Medulla oblongata (tissue), 1 donor: ENCODE results near the gene CCP110.
A peak's percentile ranks its signal among the peaks of the same experiment; 100 is the strongest.
"Not testable (repeated sequence)": the region's sequence is repeated elsewhere in the genome, so short reads cannot be mapped to it uniquely, and the experiment has no call there.

Source experiments
- DNase-seq: peaks from one replicate; pipeline ENCODE4 v3.0.0-alpha.2; 2015; ENCODE audit errors: extremely low spot score

The CCP110 gene

GRCh38 chr16:19507867-19508266 lies 15.9 kb upstream of the CCP110 start:
- DNase-seq = no peak

GRCh38 chr16:19512297-19512696 lies 11.4 kb upstream of the CCP110 start:
- DNase-seq = no peak

GRCh38 chr16:19513377-19514053 lies 10.2 kb upstream of the CCP110 start:
- DNase-seq = no peak

GRCh38 chr16:19515757-19516156 lies 8.0 kb upstream of the CCP110 start:
- no peak for DNase-seq

GRCh38 chr16:19517424-19518089 lies 6.2 kb upstream of the CCP110 start:
- DNase-seq = no peak

GRCh38 chr16:19518388-19518787 lies 5.4 kb upstream of the CCP110 start:
- DNase-seq = no peak

- no peak for DNase-seq
Observed at GRCh38 chr16:19520861-19521331, 2.8 kb upstream of the CCP110 start.

- peak; percentile 98 for DNase-seq
Observed at GRCh38 chr16:19521471-19522396, 2.0 kb upstream of the CCP110 start, which contains the start of gene GDE1. Gene GDE1, minus strand, starts transcription at chr16:19522098. Its CDS starts 134 bp downstream, at chr16:19521964.

- DNase-seq = no peak
Observed at GRCh38 chr16:19522397-19522732, 1.4 kb upstream of the CCP110 start.

GRCh38 chr16:19522760-19523159 lies 982 bp upstream of the CCP110 start:
- DNase-seq = no peak

- DNase-seq = no peak
Observed at GRCh38 chr16:19523184-19523558, 571 bp upstream of the CCP110 start.

- DNase-seq = no peak
Observed at GRCh38 chr16:19524356-19524615, 544 bp downstream of the CCP110 start.

- peak; percentile 55 for DNase-seq
Observed at GRCh38 chr16:19524616-19525384, 1.1 kb downstream of the CCP110 start.

- no peak for DNase-seq
Observed at GRCh38 chr16:19525385-19525723, 1.6 kb downstream of the CCP110 start.

GRCh38 chr16:19527161-19527560 lies 3.4 kb downstream of the CCP110 start:
- no peak for DNase-seq

- no peak for DNase-seq
Observed at GRCh38 chr16:19528666-19529065, 4.9 kb downstream of the CCP110 start.

- DNase-seq = peak; percentile 79
Observed at GRCh38 chr16:19532601-19533000, 8.9 kb downstream of the CCP110 start.

GRCh38 chr16:19540241-19540970 lies 16.7 kb downstream of the CCP110 start:
- no peak for DNase-seq

- no peak for DNase-seq
Observed at GRCh38 chr16:19542138-19542821, 18.5 kb downstream of the CCP110 start.

GRCh38 chr16:19543278-19543996 lies 19.7 kb downstream of the CCP110 start:
- not testable (repeated sequence) for DNase-seq
